Mesendoderm (in vitro differentiated cells): ENCODE data around the gene ULBP2.

Source experiments
- DNase-seq: peaks from one replicate; pipeline ENCODE4 v3.0.0; 2013
- H2AK5ac ChIP-seq: 2 replicates; pipeline ENCODE4 v1.6.1; 2013; ENCODE audit warnings: low read length, inconsistent platforms
- H2BK120ac ChIP-seq: 2 replicates; pipeline ENCODE4 v1.6.1; 2013; ENCODE audit warnings: low read depth, mild to moderate bottlenecking, low read length, moderate library complexity, mixed read lengths
- H2BK15ac ChIP-seq: replicated peaks from 2 replicates; pipeline ENCODE4 v1.6.1; 2013; ENCODE audit warnings: low read depth, mild to moderate bottlenecking, moderate library complexity
- H2BK5ac ChIP-seq: 2 replicates; pipeline ENCODE4 v1.6.1; 2013; ENCODE audit warnings: low read length, inconsistent platforms
- H3K18ac ChIP-seq: 2 replicates; pipeline ENCODE4 v1.6.1; 2013; ENCODE audit warnings: mild to moderate bottlenecking, low read length, mixed read lengths
- H3K23ac ChIP-seq: one replicate; pipeline ENCODE4 v1.6.1; 2013; ENCODE audit warnings: low read length
- H3K27ac ChIP-seq: 2 replicates; pipeline ENCODE4 v1.5.1; 2013; ENCODE audit warnings: low read depth, mild to moderate bottlenecking, inconsistent platforms, low read length, moderate library complexity
- H3K27me3 ChIP-seq: 2 replicates; pipeline ENCODE4 v1.6.1; 2013; ENCODE audit warnings: low read length, control low read depth, mild to moderate bottlenecking, inconsistent platforms; ENCODE audit not compliant: insufficient read depth, poor library complexity
- H3K36me3 ChIP-seq: 2 replicates; pipeline ENCODE4 v1.6.1; 2013; ENCODE audit warnings: low read length, inconsistent platforms; ENCODE audit not compliant: control insufficient read depth, insufficient read depth
- H3K4ac ChIP-seq: one replicate; pipeline ENCODE4 v1.6.1; 2013; ENCODE audit warnings: low read depth, mild to moderate bottlenecking, low read length, moderate library complexity
- H3K4me1 ChIP-seq: 2 replicates; pipeline ENCODE4 v1.6.1; 2013; ENCODE audit warnings: low read depth, low read length, inconsistent platforms; ENCODE audit not compliant: control insufficient read depth
- H3K4me2 ChIP-seq: 2 replicates; pipeline ENCODE4 v1.6.1; 2013; ENCODE audit warnings: low read length
- H3K4me3 ChIP-seq: 2 replicates; pipeline ENCODE4 v1.5.1; 2013; ENCODE audit warnings: mild to moderate bottlenecking, low read length
- H3K56ac ChIP-seq: one replicate; pipeline ENCODE4 v1.6.1; 2013; ENCODE audit warnings: low read length
- H3K79me1 ChIP-seq: 2 replicates; pipeline ENCODE4 v1.6.1; 2013; ENCODE audit warnings: low read length, inconsistent platforms
- H3K79me2 ChIP-seq: 2 replicates; pipeline ENCODE4 v1.6.1; 2013; ENCODE audit warnings: mild to moderate bottlenecking, low read length; ENCODE audit not compliant: control insufficient read depth, insufficient read depth
- H3K9ac ChIP-seq: 2 replicates; pipeline ENCODE4 v1.6.1; 2013; ENCODE audit warnings: low read length, inconsistent platforms
- H4K5ac ChIP-seq: one replicate; pipeline ENCODE4 v1.6.1; 2013; ENCODE audit warnings: low read length
- H4K8ac ChIP-seq: one replicate; pipeline ENCODE4 v1.6.1; 2013; ENCODE audit warnings: low read depth, mild to moderate bottlenecking, control low read depth, low read length, moderate library complexity
- WGBS: extraction: QIAGEN DNeasy Blood & Tissue Kit; methylation state at CpG from one replicate; pipeline ENCODE4 v1.1.7; 2013; ENCODE audit warnings: low lambda C conversion rate, missing lambda C conversion rate; ENCODE audit not compliant: insufficient coverage; ENCODE audit errors: extremely low coverage; 5-methylcytosine and 5-hydroxymethylcytosine counted together

Gene ULBP2

DNA sequence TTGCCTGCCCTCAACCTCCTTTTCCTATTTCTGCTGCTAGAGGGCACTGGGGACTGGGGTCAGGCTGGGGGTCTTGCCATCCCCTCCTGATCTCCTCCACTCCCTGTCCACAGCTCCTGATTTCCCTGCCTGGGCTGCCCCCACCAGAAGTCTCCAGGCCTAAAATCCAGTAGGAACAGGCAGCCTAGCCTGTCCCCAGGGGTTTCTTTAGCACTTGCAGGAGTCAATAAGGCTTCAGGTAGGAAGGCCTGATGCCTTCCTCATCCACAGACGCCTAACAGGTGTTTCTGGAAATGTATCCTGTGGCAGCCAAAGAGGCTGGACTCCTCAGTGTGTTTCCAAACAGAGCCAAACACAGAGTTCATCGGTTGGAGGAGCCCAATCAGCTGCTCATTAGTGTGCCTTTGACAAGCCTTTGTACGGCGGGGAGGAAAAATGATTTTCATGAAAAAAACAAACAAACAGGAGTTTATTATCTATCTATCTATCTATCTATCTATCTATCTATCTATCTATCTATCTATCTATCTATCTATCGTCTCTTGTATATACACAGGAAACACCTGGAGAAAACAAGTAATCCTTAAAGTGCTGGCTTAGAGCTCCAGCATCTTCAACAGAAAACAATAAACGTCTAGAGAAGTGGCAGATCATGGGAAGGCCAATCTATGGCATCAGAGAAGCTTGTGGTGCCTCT, 40.2 kb upstream of the ULBP2 start:
- Histone ChIP-seq H2AK5ac (no peak overlapping the region), H3K79me2 (no peaks in the 10 kb centered on the region), H3K4ac (no peak overlapping the region), H3K27me3 (no peaks in the 10 kb centered on the region), H2BK15ac (no peak overlapping the region), H3K23ac (no peak overlapping the region), H2BK120ac (no peak overlapping the region), H2BK5ac (no peak overlapping the region), H3K27ac (no peak overlapping the region), H3K4me3 (no peak overlapping the region), H4K8ac (no peak overlapping the region), H3K4me1 (no peaks in the 10 kb centered on the region), H3K9ac (no peak overlapping the region), H3K4me2 (no peak overlapping the region), H3K18ac (no peak overlapping the region), H3K79me1 (no peaks in the 10 kb centered on the region), H3K56ac (no peak overlapping the region), H3K36me3 (no peaks in the 10 kb centered on the region), H4K5ac (no peak overlapping the region)
- WGBS = no CpG with 5 or more reads among the region's 6 CpGs
- DNase-seq = no peak

DNA sequence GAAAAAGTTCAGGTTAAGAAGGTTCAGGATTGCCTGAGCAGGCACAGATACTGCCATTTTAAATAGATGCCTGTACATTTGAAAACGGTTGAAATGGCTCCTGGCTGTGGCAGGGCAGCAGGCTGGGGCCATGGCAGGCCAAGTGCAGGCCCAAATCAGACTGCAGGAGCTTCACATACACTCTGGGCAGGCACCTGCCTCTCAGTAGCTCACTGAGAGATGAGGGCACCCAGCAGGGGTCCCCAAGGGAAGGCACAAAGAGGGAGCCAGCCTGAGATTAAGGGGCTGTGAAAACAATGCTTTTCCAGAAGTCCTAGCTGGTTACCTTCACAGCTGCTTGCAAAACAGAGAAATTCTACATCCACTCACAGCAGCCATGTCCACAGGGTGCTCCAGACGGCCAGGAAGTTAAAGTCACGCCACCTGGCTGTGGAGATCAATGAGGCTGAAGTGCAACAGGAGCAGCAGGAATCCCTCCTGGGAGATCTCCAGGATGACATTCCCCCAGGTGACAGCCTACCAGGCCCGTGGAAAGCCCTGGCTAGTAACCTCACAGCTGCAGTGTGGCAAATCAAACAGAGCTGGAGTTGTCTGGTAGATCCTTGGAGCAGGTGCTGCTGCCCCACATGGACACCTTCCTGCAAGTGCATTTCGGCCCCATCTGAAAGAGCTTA, 37.7 kb upstream of the ULBP2 start:
- no peak overlapping the region for H2BK5ac ChIP-seq
- no peak overlapping the region for H3K23ac ChIP-seq
- no peaks in the 10 kb centered on the region for H3K79me2 ChIP-seq
- H3K79me1 ChIP-seq = no peaks in the 10 kb centered on the region
- no peak overlapping the region for H2BK15ac ChIP-seq
- H2AK5ac ChIP-seq = no peak overlapping the region
- no peaks in the 10 kb centered on the region for H3K27me3 ChIP-seq
- no peak overlapping the region for H4K5ac ChIP-seq
- no peak overlapping the region for H3K27ac ChIP-seq
- H3K9ac ChIP-seq = no peak overlapping the region
- H3K4ac ChIP-seq = no peak overlapping the region
- no peak overlapping the region for H2BK120ac ChIP-seq
- WGBS = no CpG with 5 or more reads among the region's 5 CpGs
- no peak overlapping the region for H3K4me2 ChIP-seq
- no peaks in the 10 kb centered on the region for H3K36me3 ChIP-seq
- H4K8ac ChIP-seq = no peak overlapping the region
- H3K4me1 ChIP-seq = no peaks in the 10 kb centered on the region
- no peak overlapping the region for H3K18ac ChIP-seq
- no peak overlapping the region for H3K56ac ChIP-seq
- no peak overlapping the region for H3K4me3 ChIP-seq
- peak; percentile 34 for DNase-seq

DNA sequence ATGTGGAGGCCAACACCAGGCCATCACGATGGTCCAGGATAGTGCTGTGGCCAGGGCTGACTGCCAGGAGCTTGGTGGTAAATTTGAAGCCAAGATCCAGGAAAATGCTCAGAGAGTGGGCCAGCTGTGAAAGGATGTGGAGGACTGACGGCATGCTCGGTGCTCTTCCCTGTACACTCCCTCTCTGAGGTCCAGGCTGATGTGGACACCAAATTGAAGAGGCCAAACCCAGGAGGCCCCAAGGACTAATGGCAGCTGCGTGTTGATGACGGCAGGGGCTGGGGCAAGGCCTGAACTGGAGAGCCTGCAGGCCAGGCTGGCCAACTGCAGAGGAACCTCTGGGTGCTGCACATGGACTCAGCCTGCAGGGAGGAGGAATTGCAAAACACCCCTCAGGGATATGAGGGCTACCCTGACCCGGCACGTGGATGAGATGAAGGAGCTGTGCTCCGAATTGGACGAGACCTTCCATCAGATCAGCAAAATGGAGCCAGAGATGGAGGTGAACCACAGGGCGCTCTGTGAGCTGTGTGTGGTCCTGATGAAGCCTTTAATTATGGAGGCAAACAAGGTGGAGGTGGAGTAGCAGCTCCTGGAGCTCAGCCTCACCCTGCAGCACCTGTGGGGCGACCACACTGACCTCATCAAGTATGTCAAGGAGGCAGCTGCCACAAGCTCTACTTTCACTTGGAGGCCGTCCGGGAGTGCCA, 37.0 kb upstream of the ULBP2 start:
- Histone ChIP-seq H3K23ac (no peak overlapping the region), H3K56ac (no peak overlapping the region), H3K4me2 (no peak overlapping the region), H3K4me3 (no peak overlapping the region), H2BK15ac (no peak overlapping the region), H3K79me2 (no peaks in the 10 kb centered on the region), H3K79me1 (no peaks in the 10 kb centered on the region), H3K9ac (no peak overlapping the region), H4K8ac (no peak overlapping the region), H2BK5ac (no peak overlapping the region), H3K27me3 (no peaks in the 10 kb centered on the region), H3K18ac (no peak overlapping the region), H3K4ac (no peak overlapping the region), H4K5ac (no peak overlapping the region), H3K4me1 (no peaks in the 10 kb centered on the region), H2BK120ac (no peak overlapping the region), H3K27ac (no peak overlapping the region), H3K36me3 (no peaks in the 10 kb centered on the region), H2AK5ac (no peak overlapping the region)
- no CpG with 5 or more reads among the region's 13 CpGs for WGBS
- DNase-seq = no peak

DNA sequence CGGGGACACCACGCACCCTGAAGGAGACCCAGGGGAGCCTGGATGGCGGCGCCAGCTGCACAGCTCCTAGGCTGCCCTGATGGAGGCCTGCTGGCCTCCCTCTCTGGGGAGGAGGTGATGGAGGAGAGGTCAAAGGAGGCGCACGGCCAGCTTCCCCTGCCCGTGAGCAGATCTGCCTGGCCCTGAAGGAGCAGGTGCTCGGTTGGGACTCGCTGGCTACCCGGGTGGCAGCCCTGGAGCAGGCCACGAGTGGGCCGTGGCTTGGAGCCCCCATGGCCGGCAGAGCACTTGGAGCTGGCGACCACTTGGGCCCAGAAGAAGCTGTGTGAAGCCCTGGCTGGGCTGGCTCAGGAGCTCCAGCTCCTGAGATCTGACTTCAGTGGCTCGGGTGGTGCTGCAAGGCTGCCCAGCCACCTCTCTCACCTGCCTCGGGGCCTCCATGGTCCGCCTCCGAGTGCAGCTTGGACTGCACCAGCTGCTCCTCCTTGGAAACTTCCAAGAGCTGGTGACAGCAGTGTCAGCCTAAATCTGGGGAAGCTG, 36.4 kb upstream of the ULBP2 start:
- H3K4me1 ChIP-seq = no peaks in the 10 kb centered on the region
- H2BK120ac ChIP-seq = no peak overlapping the region
- H3K4ac ChIP-seq = no peak overlapping the region
- no peak overlapping the region for H3K27ac ChIP-seq
- H3K18ac ChIP-seq = no peak overlapping the region
- no peaks in the 10 kb centered on the region for H3K79me1 ChIP-seq
- no peak for DNase-seq
- no peak overlapping the region for H2AK5ac ChIP-seq
- H3K4me2 ChIP-seq = no peak overlapping the region
- H2BK15ac ChIP-seq = no peak overlapping the region
- no peak overlapping the region for H2BK5ac ChIP-seq
- no peak overlapping the region for H4K5ac ChIP-seq
- no peak overlapping the region for H3K56ac ChIP-seq
- no peaks in the 10 kb centered on the region for H3K27me3 ChIP-seq
- no peak overlapping the region for H3K23ac ChIP-seq
- H4K8ac ChIP-seq = no peak overlapping the region
- no peaks in the 10 kb centered on the region for H3K79me2 ChIP-seq
- no peaks in the 10 kb centered on the region for H3K36me3 ChIP-seq
- H3K9ac ChIP-seq = no peak overlapping the region
- H3K4me3 ChIP-seq = no peak overlapping the region
- no CpG with 5 or more reads among the region's 18 CpGs for WGBS

DNA sequence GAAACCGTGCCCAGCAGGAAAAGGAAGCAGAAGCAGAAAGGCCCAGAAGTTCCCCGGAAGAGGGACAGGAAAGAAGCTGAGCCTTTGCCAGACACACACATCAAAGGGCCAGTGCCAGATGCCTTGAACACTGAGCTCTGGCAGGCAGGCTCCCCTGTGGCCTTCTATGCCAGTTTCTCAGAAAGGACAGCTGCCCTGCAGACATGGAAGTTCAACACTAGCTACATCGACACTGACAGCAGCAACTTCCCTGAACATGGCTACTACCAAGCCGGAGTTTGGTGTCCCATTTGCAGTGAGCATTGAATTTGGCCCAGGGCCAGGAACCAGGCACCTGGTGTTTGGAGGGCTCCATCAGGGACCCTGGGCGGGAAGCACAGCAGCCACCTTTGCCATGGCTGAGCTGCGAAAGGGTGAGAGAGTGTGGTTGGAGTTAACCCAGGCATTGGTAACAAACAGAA, 35.9 kb upstream of the ULBP2 start:
- Histone ChIP-seq H3K23ac (no peak overlapping the region), H2AK5ac (no peak overlapping the region), H3K56ac (no peak overlapping the region), H3K27ac (no peak overlapping the region), H3K79me1 (no peaks in the 10 kb centered on the region), H2BK120ac (no peak overlapping the region), H3K4ac (no peak overlapping the region), H3K4me1 (no peaks in the 10 kb centered on the region), H3K4me2 (no peak overlapping the region), H2BK15ac (no peak overlapping the region), H3K18ac (no peak overlapping the region), H3K4me3 (no peak overlapping the region), H3K9ac (no peak overlapping the region), H4K5ac (no peak overlapping the region), H3K36me3 (no peaks in the 10 kb centered on the region), H3K79me2 (no peaks in the 10 kb centered on the region), H4K8ac (no peak overlapping the region), H2BK5ac (no peak overlapping the region), H3K27me3 (no peaks in the 10 kb centered on the region)
- DNase-seq = no peak
- whole genome bisulfite sequencing = no CpG with 5 or more reads among the region's 6 CpGs
